ENCODE data around the gene SMYD3.

Gene SMYD3

DNA sequence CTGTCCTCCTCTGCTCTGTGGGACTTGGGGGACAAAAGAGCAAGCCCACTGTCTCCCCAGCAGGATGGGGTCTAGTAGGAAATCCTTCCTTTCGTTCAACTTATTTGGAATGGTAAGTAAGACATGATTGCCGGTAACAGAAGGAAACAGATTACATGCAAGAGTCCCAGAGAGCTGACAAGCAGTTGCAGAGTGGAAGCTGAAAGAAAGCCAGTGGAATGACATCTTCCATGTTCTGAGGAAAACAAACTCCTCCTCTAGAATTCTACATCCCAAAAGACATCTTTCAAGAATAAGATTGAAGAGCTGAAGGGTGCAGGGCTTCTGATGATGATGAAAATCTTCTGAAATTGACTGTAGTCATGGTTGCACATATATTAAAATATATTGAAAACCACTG lies 732.9 kb downstream of the SMYD3 start:
- no peaks in the 10 kb centered on the region for H3K36me3 ChIP-seq (ENCODE audit: insufficient read depth, insufficient read length, low read length)
- DNase-seq (ENCODE audit: low read depth, low spot score) = no peak
- H3K4me3 ChIP-seq (ENCODE audit: insufficient read length, low read depth) = no peak overlapping the region
- no peaks in the 10 kb centered on the region for H3K4me1 ChIP-seq (ENCODE audit: insufficient read depth, insufficient read length)
- no peak overlapping the region for H3K9ac ChIP-seq (ENCODE audit: insufficient read length, low read depth)
- H3K27me3 ChIP-seq (ENCODE audit: insufficient read depth, insufficient read length) = no peaks in the 10 kb centered on the region
- TF ChIP-seq YY1 (IDR thresholded peaks at IDR 0.05; ENCODE audit: insufficient read depth, insufficient read length) (no peak), ZNF274 (IDR thresholded peaks at IDR 0.05; ENCODE audit: low read depth, low read length) (no peak), SUZ12 (IDR thresholded peaks at IDR 0.05; ENCODE audit: extremely low read depth, insufficient read depth, insufficient read length) (no peak)
- H3K9me3 ChIP-seq (ENCODE audit: insufficient read depth, low read length) = no peaks in the 10 kb centered on the region

DNA sequence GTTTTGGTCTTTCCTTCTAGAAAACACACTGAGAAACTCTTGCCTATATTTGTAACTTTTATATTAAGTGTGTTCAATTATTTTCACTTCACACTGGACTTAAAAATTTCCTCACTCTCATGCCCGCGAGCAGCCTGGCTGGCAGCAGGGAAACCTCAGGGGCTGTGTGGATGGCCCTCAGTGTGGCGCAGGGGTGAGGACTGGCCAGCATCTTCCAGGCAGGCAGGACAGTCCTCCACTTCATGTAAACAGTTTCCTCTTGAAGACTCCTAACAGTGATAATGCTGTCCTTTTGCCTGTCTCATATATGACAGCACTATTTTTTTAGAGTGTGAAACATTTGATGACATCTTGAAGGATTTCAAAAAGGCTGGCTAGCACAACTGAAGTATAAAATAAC lies 733.7 kb downstream of the SMYD3 start:
- Histone ChIP-seq H3K36me3 (ENCODE audit: insufficient read depth, insufficient read length, low read length) (no peaks in the 10 kb centered on the region), H3K4me1 (ENCODE audit: insufficient read depth, insufficient read length) (no peaks in the 10 kb centered on the region), H3K9me3 (ENCODE audit: insufficient read depth, low read length) (no peaks in the 10 kb centered on the region), H3K4me3 (ENCODE audit: insufficient read length, low read depth) (no peak overlapping the region), H3K27me3 (ENCODE audit: insufficient read depth, insufficient read length) (no peaks in the 10 kb centered on the region), H3K9ac (ENCODE audit: insufficient read length, low read depth) (no peak overlapping the region)
- no peak for DNase-seq (ENCODE audit: low read depth, low spot score)
- TF ChIP-seq ZNF274 (IDR thresholded peaks at IDR 0.05; ENCODE audit: low read depth, low read length) = no peak
- TF ChIP-seq YY1 (IDR thresholded peaks at IDR 0.05; ENCODE audit: insufficient read depth, insufficient read length) = no peak
- no peak for TF ChIP-seq SUZ12 (IDR thresholded peaks at IDR 0.05; ENCODE audit: extremely low read depth, insufficient read depth, insufficient read length)

DNA sequence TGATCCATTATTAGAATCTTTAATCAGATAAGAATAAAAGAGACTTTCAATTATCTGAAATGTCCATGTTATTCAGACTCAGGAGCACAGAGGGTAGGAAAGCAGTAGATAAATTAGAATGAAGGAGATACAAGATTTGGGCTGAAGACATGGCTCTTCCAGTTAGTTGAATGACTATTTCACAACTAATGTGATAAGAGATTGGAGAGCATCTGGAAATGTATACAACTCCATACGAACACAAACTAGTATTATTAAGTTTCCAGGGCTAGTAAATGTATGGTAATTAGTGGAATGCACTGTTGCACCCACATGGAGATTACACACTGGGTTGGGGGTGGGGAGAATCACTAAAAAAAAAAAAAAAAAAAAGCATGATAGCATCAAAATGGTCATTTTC lies 734.3 kb downstream of the SMYD3 start:
- H3K36me3 ChIP-seq (ENCODE audit: insufficient read depth, insufficient read length, low read length) = no peaks in the 10 kb centered on the region
- H3K4me3 ChIP-seq (ENCODE audit: insufficient read length, low read depth) = no peak overlapping the region
- DNase-seq (ENCODE audit: low read depth, low spot score) = no peak
- no peaks in the 10 kb centered on the region for H3K4me1 ChIP-seq (ENCODE audit: insufficient read depth, insufficient read length)
- no peak overlapping the region for H3K9ac ChIP-seq (ENCODE audit: insufficient read length, low read depth)
- TF ChIP-seq ZNF274 (IDR thresholded peaks at IDR 0.05; ENCODE audit: low read depth, low read length) (no peak), SUZ12 (IDR thresholded peaks at IDR 0.05; ENCODE audit: extremely low read depth, insufficient read depth, insufficient read length) (no peak), YY1 (IDR thresholded peaks at IDR 0.05; ENCODE audit: insufficient read depth, insufficient read length) (no peak)
- H3K9me3 ChIP-seq (ENCODE audit: insufficient read depth, low read length) = no peaks in the 10 kb centered on the region
- no peaks in the 10 kb centered on the region for H3K27me3 ChIP-seq (ENCODE audit: insufficient read depth, insufficient read length)

DNA sequence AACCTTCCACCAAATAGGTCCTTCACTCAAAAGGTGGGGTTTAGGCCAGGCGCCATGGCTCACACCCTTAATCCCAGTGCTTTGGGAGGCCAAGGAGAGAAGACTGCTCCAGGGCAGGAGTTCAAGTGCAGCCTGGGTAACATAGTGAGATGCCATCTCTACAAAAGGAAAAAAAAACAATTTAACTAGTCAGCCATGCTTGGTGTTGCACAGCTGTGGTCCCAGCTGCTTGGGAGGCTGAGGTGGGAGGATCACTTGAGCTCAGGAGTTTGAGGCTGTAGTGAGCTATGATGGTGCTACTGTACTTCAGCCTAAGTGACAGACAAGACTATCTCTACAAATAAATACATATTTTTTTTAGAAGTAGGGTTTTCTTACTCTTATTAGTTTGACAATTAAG lies 734.8 kb downstream of the SMYD3 start:
- H3K9me3 ChIP-seq (ENCODE audit: insufficient read depth, low read length) = no peaks in the 10 kb centered on the region
- no peak for TF ChIP-seq SUZ12 (IDR thresholded peaks at IDR 0.05; ENCODE audit: extremely low read depth, insufficient read depth, insufficient read length)
- H3K9ac ChIP-seq (ENCODE audit: insufficient read length, low read depth) = no peak overlapping the region
- no peaks in the 10 kb centered on the region for H3K4me1 ChIP-seq (ENCODE audit: insufficient read depth, insufficient read length)
- DNase-seq (ENCODE audit: low read depth, low spot score) = no peak
- no peak overlapping the region for H3K4me3 ChIP-seq (ENCODE audit: insufficient read length, low read depth)
- no peaks in the 10 kb centered on the region for H3K36me3 ChIP-seq (ENCODE audit: insufficient read depth, insufficient read length, low read length)
- no peaks in the 10 kb centered on the region for H3K27me3 ChIP-seq (ENCODE audit: insufficient read depth, insufficient read length)

DNA sequence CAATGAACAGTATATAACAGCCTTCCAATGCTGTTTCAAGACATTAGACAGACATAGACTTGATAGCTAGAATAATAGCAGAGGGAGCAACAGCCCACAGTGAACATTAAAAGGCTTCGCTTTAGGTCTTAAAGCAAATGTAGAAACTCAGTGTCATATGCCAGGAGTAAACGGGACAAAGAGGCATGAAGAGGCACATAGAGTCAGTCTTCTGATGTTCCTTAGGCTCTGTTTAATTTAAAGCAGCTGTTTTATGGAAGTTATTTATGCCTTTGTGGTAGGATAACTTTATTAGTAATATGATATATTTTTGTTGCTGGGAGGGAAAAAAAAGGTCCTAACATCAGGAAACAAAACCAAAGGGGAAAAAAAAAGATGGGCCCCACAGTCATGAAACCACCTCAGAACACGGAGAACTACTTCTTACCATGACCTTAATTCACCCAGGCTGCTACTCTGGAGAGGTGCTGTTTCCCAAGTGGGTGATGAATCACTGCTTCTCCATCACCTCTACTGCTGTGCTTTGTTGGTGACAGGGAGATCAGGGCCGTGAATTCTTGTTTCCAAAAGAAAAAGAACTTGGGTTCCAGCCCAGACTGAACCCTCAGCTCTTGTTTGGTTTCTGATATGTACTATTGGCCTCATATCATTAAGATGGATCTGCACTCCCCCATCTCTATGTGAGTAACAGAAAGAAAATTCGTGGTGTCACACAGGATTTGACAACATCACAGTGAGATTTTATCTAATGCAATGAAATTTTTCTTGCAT lies 735.4 kb downstream of the SMYD3 start:
- TF ChIP-seq YY1 (IDR thresholded peaks at IDR 0.05; ENCODE audit: insufficient read depth, insufficient read length) = no peak
- TF ChIP-seq SUZ12 (IDR thresholded peaks at IDR 0.05; ENCODE audit: extremely low read depth, insufficient read depth, insufficient read length) = no peak
- no peak for TF ChIP-seq ZNF274 (IDR thresholded peaks at IDR 0.05; ENCODE audit: low read depth, low read length)
- no peaks in the 10 kb centered on the region for H3K4me1 ChIP-seq (ENCODE audit: insufficient read depth, insufficient read length)
- H3K4me3 ChIP-seq (ENCODE audit: insufficient read length, low read depth) = no peak overlapping the region
- H3K9me3 ChIP-seq (ENCODE audit: insufficient read depth, low read length) = no peaks in the 10 kb centered on the region
- no peaks in the 10 kb centered on the region for H3K36me3 ChIP-seq (ENCODE audit: insufficient read depth, insufficient read length, low read length)
- no peak overlapping the region for H3K9ac ChIP-seq (ENCODE audit: insufficient read length, low read depth)
- DNase-seq (ENCODE audit: low read depth, low spot score) = no peak
- H3K27me3 ChIP-seq (ENCODE audit: insufficient read depth, insufficient read length) = no peaks in the 10 kb centered on the region

DNA sequence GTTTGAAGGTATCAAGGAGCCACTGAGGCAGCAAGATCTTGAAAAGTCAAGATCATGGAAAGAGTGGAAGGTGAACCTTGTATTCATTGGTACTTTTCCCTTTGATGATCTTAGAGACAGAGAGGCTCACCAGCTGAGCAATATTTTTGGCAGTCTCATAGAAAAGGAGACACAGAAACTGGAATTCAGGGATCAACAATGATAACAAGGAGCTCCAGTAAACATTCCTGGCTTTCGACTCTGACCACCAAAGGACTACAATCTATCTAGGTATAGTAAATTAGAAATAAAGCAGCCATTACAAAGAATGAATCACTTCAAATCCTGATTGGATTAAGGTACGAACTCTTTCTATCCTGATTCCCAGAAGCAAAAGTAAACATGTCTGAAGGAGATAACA lies 736.9 kb downstream of the SMYD3 start:
- H3K4me3 ChIP-seq (ENCODE audit: insufficient read length, low read depth) = no peak overlapping the region
- TF ChIP-seq ZNF274 (IDR thresholded peaks at IDR 0.05; ENCODE audit: low read depth, low read length) = no peak
- no peak for TF ChIP-seq YY1 (IDR thresholded peaks at IDR 0.05; ENCODE audit: insufficient read depth, insufficient read length)
- no peak for TF ChIP-seq SUZ12 (IDR thresholded peaks at IDR 0.05; ENCODE audit: extremely low read depth, insufficient read depth, insufficient read length)
- no peaks in the 10 kb centered on the region for H3K27me3 ChIP-seq (ENCODE audit: insufficient read depth, insufficient read length)
- H3K9me3 ChIP-seq (ENCODE audit: insufficient read depth, low read length) = no peaks in the 10 kb centered on the region
- no peaks in the 10 kb centered on the region for H3K4me1 ChIP-seq (ENCODE audit: insufficient read depth, insufficient read length)
- H3K9ac ChIP-seq (ENCODE audit: insufficient read length, low read depth) = no peak overlapping the region
- no peaks in the 10 kb centered on the region for H3K36me3 ChIP-seq (ENCODE audit: insufficient read depth, insufficient read length, low read length)
- DNase-seq (ENCODE audit: low read depth, low spot score) = no peak

DNA sequence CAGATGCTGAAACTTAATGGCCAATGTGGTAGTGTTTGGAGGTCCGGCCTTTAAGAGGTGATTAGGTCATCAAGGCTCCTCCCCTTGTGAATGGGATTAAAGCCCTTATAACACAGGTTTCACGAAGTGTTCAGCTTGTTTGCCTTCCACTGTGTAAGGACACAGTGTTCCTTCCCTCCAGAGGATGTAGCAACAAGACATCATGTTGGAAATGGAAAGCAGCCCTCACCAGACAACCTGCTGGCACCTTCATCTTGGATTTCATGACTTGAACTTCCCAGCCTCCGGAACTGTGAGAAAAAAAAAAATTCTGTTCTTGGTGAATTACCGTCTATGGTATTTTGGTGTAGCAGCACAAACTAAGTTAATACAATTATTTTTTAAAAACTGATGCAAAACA lies 738.5 kb downstream of the SMYD3 start:
- H3K4me1 ChIP-seq (ENCODE audit: insufficient read depth, insufficient read length) = peaks cover 2% of the 10 kb centered on the region

More for the DNA sequence above, 738.5 kb downstream of the SMYD3 start:
- Histone ChIP-seq H3K27me3 (ENCODE audit: insufficient read depth, insufficient read length) (no peaks in the 10 kb centered on the region), H3K36me3 (ENCODE audit: insufficient read depth, insufficient read length, low read length) (no peaks in the 10 kb centered on the region), H3K9me3 (ENCODE audit: insufficient read depth, low read length) (no peaks in the 10 kb centered on the region), H3K4me3 (ENCODE audit: insufficient read length, low read depth) (no peak overlapping the region), H3K9ac (ENCODE audit: insufficient read length, low read depth) (no peak overlapping the region)
- DNase-seq (ENCODE audit: low read depth, low spot score) = no peak
- TF ChIP-seq SUZ12 (IDR thresholded peaks at IDR 0.05; ENCODE audit: extremely low read depth, insufficient read depth, insufficient read length) (no peak), ZNF274 (IDR thresholded peaks at IDR 0.05; ENCODE audit: low read depth, low read length) (no peak), YY1 (IDR thresholded peaks at IDR 0.05; ENCODE audit: insufficient read depth, insufficient read length) (no peak)
